Loucy (cell line): ENCODE results near the gene WWOX.

ENCODE experiments used
- CTCF ChIP-seq: fragments of 200-600 bp; sonication (generic); conservative IDR thresholded peaks from 2 replicates; pipeline ENCODE4 v1.5.1; 2014; ENCODE audit warnings: mild to moderate bottlenecking, antibody characterized with exemption, low read length
- EZH2phosphoT487 ChIP-seq: fragments of 200-600 bp; IDR thresholded peaks from 2 replicates; pipeline ENCODE4 v1.6.1; 2018; ENCODE audit warnings: antibody characterized with exemption, mild to moderate bottlenecking, moderate library complexity, borderline replicate concordance

GRCh38 chr16:78154729-78155461 is 55.4 kb downstream of the WWOX start:
- no peak for TF ChIP-seq EZH2phosphoT487
- no peak for TF ChIP-seq CTCF
